GM18502 (cell line): ENCODE measurements around the gene NIPSNAP3A.

ENCODE experiments used
- ATAC-seq: cut with Tn5 transposase; IDR thresholded peaks from one replicate; pipeline ENCODE4 v1.9.1; 2021; ENCODE audit warnings: mild to moderate bottlenecking; ENCODE audit not compliant: unreplicated experiment, poor library complexity

Gene NIPSNAP3A

DNA sequence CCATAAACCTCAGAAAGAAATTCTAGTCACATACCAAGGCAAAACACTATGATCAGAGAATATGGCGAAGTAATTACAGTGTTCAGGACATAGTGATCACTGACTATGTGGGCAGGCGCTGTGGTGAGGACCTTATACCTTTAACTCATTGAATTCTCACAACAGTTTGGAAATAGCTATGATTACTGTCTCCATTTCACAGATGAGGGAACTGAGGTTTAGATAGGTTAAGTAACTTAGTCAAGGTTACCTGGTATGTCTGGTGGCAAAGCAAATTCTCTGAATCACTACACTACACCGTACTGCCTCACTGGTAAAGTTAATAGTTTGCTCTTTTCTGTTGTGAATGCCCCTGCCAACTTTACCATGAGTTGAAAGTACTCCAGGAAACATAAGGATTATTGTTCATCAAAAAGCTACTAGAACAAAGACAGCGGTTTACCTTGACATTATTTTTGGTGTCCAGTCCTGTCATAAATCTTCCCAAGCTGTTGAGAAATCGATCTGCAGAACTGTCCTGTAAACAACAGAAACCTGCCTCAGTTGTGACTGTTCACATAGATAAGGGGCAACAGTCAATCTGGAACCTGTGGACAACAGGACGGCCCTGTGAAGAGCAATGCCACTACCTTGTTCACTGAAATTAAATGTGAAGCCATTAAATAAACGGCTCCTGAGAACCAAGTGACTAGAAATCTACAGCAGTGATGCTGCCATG, 52.7 kb downstream of the NIPSNAP3A start:
- no peak for ATAC-seq

DNA sequence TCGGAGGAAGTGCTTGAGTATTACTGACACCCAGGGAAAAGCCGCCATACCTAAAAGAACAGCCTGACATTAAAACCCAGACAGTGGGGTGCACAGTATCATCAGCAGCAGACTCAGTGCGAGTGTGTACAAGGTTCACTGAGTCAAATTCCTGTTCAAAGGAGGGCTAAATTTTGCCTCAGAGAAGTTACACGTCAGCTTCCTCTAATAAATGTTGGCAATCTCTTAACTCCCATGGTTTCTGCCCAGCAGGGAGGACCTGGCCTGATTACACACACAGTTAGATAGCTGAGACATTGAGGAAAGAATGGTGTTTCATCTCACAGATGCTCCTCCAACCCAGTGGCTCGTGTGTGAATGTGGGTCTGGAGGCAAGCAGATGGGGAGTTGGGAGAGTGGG, 54.6 kb downstream of the NIPSNAP3A start:
- no peak for ATAC-seq

DNA sequence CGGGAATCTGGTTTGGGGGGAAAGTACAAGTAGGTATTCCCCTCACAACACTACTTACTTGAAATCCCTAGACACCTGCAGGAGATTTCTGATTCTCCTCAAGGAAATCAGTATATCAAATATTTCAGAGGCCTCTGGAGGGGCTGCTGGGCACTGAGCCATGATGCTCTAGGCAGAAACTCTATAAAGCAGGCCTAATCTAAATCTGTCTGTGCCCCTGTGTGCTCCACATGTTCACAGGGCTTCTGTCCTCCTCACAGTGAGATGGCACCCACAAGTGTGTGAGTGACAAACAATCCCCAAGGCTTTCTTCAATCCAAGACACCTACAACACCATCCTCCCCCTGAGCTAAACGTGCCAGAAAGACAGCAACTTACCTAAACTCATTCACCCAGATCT, 55.4 kb downstream of the NIPSNAP3A start:
- no peak for ATAC-seq

DNA sequence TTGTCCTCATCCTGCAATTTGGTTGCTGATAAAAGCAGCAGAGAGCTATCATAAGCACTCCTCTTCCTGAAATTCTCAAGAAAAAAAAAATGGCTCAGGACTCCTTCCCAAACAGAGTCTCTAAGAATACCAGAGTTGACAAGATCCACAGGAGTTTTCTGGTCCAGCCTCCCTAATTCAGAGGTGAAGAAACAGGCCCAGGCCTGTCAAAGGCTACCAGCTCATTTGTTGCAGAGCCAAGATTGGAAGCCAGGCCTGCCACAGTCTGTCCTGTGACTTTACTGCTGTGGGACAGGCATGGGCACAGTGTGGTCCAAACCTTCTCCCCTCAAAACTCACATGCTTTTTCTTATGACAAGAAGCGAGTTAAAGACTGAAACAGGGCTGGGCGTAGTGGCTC, 58.0 kb downstream of the NIPSNAP3A start:
- no peak for ATAC-seq

DNA sequence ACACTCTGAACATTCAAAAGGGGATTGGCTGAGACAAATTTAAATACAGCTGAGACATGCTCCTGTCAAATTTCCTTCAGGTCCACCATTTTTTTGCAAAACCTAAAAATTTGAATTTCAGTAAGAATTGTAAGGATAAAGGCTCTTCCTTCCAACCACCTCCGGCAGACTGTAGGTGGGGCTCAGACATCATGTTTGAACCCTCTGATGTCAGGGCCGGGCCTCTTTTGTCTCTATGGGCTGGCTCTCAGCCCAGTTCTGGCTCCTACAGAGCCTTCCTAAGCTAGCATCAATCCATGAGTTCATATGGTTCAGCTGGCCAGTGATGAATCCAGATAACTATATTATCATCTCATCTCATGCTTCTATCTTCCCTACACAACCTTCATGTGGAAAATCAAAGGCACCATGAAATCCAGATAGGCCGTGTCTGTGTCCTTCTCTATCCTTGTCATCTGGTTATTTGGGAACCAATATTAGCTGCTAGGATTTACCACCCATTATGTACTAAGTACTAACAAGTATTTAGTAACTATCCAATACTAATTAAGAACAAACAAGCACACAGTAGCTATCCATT, 60.6 kb downstream of the NIPSNAP3A start:
- ATAC-seq = no peak
